ENCODE data around the gene NPFFR1.

DNA sequence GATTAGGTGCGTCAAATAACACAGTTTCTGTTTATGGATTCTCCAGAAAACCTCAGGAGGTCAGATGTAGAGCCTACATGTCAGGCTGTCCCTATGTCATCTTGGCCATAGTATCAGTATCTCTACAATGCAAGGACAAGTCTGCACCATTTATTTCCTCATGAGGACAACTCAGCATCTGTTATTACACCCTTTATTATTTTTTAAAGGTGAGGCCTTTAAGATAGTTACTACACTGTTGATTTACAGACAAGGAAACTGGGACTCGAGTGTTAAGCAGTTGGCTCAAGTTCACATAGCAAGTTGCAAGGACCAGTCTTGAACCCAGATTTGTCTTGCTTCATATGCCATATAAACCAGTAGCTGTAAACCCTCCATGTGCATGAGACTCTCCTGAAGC lies 27.3 kb downstream of the NPFFR1 start:
- TF ChIP-seq CTCF (IDR thresholded peaks at IDR 0.05) = no peak
- no peak for TF ChIP-seq POLR2AphosphoS5 (IDR thresholded peaks at IDR 0.05; ENCODE audit: insufficient read depth in 1 of 2, low read depth in 1 of 2)
